M059J (cell line): ENCODE results near the gene MATR3. TPM values are rescaled to one million over a fixed set of nuclear protein-coding genes. Genes with fewer than 3 reads are reported as not detected.
"Not testable (repeated sequence)": the region's sequence is repeated elsewhere in the genome, so short reads cannot be mapped to it uniquely, and the experiment has no call there.

Experiments
- DNase-seq: peaks from one replicate; pipeline ENCODE4 v3.0.0-alpha.2; 2012; ENCODE audit warnings: low read depth
- total RNA-seq: library from RNA; depleted of rRNA; stranded (reverse); fragments of >200 nt; shearing (Covaris generic); gene quantifications from 2 replicates; pipeline ENCODE4 v1.2.3, GENCODE V29; 2014; rRNA removed

Gene MATR3, protein sequence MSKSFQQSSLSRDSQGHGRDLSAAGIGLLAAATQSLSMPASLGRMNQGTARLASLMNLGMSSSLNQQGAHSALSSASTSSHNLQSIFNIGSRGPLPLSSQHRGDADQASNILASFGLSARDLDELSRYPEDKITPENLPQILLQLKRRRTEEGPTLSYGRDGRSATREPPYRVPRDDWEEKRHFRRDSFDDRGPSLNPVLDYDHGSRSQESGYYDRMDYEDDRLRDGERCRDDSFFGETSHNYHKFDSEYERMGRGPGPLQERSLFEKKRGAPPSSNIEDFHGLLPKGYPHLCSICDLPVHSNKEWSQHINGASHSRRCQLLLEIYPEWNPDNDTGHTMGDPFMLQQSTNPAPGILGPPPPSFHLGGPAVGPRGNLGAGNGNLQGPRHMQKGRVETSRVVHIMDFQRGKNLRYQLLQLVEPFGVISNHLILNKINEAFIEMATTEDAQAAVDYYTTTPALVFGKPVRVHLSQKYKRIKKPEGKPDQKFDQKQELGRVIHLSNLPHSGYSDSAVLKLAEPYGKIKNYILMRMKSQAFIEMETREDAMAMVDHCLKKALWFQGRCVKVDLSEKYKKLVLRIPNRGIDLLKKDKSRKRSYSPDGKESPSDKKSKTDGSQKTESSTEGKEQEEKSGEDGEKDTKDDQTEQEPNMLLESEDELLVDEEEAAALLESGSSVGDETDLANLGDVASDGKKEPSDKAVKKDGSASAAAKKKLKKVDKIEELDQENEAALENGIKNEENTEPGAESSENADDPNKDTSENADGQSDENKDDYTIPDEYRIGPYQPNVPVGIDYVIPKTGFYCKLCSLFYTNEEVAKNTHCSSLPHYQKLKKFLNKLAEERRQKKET
- total RNA-seq: 144 and 237 TPM in 2 replicates

DNA sequence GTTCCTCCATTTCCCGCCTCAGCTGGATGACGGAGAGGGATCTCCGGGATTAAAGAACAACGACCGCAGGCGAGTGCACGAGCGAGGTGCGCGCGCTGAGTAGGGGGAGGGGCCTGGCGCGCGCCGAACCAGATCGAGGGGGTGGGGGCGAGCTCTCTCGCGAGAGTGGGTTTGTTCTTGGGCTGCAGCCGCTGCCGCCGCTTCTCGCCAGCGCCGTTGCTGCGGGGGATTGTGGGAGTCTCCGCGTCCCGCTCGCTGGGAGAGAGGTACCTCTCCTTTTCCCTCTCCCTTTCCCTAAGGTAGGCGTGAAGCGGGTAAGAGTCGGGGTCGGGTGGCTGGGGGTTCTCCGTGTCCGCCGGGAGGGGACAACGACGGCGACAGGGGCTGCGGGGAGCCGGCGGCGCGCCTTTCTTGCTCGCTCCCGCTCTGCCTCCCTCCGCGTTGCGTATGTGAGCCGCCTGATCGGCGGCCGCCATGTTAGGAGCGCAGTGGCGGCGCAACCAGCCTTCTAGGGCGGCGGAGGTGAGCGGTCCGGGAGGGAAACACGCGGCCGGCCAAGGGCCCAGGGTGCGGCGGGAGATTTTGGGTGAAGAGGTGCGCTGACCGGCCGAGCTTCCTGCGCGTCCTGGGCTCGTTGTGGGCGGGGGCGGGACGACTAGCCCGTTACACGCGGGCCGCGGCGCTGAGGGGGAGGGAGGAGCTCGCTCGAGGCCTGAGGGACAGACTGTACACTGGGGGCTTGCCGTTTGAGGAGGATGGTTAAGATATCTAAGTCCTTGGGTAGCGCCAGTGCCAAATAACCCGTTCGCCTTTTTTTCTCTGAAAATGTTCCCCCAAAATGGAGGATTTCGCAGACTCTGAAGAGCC, at the start of gene MATR3:
Gene MATR3 (plus strand): TSS at position 234 of the 867 bp plus-strand sequence. CDS start 13,676 bp downstream, outside the sequence.
- DNase-seq: peak; percentile 94

DNA sequence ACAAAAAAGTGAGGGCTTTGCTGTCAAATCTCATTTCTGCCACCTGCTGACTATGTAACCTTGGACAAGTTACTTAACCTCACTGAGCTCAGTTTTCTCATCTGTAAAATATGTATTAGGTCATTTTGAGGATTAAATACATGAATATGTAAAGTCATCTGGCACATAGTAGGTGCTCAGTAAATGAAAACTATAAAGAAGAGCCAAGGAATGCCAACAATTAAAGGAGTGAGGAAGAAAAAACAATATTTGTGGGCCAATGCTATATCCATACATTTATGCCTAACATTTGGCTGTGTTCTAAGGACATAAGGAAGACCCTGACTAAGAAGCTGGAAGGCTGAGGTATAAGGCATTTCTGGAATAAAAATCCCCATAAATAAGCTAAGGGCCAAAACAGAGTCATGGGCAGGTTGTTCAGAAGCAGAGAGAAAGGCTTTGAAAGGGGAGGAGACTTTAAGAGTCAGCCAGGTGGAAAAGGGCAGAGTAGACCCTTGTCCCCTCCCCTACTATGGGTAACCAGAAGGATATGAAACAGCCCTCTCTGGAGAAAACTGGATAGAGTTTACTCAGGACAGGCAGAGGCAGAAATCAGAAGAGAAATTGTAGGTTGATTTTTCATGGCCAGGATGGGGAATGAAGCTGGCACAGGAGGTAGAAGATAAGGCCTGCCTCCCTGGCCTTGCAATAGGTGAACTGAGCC, 47.8 kb upstream of the MATR3 start:
- DNase-seq: no peak

DNA sequence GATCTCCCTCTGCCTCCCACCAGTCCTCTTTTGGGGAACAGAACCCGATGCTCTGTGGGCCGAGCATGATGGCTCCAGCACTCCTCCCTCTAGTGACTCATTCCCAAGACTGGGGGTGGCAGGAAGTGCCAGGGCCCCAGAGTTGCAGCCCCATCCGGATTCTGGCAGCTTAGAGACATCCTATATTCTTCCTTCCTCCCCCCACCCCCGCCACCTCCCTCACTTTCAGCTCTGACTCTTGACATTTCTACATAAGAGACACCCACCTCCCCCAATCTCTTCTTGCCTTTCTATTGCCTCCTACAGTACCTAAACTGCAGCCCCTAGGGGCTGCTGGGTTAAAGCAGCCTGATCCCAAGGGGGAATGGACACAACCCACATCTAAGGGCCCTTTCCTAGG, 47.1 kb upstream of the MATR3 start:
- peak; percentile 78 for DNase-seq

DNA sequence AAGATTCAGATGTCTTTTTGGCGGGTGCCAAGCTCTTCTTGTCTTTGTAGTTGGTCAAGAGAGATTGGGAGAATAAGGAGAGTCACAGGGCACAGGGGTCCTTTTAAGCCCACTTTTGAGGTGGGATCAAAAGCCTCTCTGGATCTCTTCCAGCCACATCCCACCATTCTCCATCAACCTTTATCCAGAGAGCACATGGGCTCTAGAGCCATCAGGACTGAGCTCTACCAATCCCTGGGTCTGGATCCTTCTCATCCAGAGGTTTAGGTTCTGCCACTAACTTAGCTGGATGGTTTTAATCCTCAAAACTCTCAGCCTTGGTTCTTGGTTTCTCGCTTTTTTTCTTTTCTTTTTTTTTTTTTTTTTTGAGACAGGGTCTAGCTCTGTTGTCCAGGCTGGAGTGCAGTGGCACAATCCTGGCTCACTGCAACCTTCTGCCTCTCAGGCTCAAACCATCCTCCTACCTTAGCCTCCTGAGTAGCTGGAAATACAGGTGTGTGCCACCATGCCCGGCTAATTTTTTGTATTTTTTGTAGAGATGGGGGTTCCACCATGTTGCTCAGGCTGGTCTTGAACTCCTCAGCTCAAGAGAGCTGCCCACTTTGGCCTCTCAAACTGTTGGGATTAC, 44.6 kb upstream of the MATR3 start:
- DNase-seq: no peak

DNA sequence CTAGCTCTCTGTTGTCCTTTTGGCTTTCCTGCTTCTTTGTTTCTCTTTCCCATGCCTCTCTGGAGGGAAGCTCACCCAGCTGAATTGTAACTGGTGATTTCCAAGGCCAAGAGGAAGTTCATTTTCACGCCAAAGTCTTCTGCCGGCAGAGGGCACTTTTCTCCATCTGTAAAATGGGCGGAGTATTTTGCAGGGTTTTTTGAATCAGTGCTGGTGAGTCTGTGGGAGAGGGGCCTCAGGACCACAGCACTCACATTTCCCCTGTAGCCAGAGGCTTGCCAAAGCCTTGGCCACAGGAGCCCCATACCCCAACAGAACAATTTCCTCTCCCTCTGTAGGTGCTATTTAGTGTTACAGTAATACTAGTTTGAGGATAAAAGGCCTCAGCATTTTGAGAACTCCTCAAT, 42.3 kb upstream of the MATR3 start:
- DNase-seq: no peak

DNA sequence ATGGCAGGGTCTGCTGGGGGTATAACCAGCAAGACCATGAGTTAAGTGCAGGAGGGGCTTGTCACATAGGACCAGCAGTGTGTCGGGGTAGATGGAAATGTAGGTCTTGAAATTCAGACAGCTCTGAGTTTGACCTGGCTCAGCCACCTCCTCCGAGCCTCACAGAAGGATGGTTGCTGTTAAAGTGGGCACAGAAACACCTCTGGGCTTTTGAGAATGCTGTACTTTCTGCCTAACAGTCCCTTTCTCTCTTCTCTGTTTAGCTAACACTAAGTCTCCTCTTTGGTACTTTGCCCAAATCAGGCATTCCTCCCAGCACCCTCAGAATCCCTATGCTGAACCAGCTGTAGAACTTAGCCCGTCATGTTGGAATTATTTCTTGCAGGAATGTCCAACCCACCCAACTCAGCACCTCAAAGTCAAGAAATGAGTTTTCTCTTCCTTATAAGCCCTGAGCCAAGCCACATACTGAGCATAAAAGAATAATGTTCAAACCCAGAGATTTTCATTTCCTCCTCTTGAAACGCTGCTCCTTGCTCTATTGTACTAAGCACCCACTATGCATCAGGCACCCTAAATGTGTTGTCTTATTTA, 41.7 kb upstream of the MATR3 start:
- DNase-seq: no peak

DNA sequence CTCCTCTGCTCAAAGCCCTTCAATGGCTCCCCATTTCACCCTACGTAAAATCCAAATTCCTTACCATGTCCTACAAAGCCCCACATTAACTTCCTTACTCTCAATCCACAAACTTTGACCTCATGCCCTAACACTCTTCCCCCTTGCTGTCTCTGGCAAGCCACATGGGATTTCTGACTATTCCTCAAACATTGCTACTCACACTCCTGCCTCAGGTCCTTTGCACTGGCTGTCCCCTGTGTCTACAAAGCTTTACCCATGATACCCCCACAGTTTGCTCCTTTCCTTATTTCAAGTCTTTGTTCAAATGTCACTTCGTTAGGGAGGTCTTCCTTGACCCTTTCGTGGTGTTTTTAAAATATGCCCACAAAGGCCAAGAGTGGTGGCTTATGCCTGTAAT, 40.4 kb upstream of the MATR3 start:
- no peak for DNase-seq

DNA sequence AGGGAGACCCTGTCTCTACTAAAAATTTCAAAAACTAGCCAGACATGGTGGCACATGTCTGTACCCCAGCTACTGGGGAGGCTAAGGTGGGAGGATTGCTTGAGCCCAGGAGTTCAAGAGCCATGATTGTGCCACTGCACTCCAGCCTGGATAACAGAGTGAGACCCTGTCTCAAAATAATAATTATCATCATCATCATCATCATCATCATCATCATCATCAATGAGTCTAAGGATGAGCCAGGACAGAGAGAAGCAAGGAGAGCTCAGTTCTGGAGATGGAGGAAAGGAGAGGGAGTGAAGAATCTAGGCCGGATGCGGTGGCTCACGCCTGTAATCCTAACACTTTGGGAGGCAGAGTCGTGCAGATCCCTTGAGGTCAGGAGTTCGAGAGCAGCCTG, 36.7 kb upstream of the MATR3 start:
- DNase-seq: no peak

DNA sequence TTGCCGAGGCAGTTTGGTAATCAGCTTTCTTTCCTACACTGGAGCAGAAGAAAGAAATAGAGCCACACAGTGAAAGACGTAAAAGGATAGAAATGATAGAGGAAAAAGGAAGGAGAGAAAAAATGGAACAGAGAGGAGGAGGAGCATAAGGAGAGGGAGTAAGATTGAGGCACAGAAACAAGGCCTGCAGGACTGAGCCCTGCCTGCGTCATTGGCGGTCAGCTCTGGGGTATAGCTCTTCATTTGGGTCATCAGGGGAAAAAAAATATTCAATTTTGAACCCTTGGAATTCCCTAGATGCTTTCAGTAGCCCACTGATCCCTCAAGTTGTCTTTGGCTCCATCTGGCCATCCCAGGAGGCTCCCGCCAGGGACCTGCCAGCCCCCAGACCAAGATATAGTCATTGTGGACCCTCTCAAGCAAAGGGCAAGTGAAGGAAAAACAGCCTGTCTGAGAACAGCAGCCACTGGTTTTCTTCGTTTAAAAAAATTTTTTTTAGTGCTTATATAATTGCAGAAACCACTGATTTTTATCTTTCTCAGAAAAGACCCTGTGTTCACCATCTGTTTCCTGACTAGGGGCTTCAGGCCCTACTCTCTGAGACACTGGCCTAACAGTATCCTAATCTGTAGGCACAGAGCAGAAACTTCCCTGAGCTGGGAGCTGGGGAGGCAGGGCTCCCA, 31.3 kb upstream of the MATR3 start:
- no peak for DNase-seq

DNA sequence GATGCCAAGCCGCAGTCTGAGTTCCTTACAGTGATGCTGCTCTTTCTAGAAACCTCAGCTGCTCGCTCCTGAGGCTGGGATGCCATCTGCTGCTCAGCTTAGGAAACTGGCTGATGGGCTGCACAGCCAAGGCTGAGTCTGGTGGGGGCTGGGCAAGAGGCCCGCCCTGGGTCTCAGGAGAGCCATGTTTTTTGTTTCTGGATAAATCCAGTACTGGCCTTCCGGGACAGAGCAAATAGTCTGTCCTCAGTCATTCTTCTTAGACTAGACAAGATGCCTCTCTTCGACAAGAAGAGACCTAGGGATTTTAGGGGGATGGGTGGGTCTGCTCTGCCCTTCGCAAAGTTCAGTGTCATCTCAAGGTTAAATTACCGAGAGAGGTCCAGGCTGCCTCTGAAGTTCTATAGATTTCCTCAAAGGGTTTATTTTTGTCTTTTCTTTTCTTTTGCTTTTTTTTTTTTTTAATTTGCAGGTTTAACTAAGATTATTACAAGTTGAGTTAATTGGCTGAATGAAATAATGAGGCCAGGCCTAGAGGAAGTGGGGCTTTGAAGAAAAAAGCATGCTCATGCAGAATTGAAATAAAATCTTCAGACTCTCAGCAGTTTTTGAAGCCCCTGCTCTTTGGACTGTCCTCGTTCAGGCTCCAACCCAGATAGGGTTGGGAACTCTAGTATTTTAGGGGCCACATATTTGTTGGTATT, 30.6 kb upstream of the MATR3 start:
- peak; percentile 85 for DNase-seq

DNA sequence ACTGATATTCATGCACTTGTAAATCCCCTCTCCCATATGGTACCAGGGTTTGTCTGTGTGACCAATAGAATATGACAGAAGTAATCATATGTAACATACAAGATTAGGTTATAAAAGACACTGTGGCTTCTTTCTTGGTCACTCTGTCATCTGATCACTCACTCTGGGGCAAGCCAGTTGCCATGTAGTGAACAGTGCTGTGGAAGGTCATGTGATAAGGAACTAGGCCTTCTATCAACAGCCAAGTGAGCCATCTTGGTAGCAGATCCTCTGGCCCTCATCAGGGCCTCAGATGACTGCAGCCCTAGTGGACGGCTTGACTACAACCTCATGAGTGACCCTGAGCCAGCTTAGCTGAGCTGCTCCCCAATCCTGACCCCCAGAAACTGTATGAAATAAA, 30.0 kb upstream of the MATR3 start:
- no peak for DNase-seq

DNA sequence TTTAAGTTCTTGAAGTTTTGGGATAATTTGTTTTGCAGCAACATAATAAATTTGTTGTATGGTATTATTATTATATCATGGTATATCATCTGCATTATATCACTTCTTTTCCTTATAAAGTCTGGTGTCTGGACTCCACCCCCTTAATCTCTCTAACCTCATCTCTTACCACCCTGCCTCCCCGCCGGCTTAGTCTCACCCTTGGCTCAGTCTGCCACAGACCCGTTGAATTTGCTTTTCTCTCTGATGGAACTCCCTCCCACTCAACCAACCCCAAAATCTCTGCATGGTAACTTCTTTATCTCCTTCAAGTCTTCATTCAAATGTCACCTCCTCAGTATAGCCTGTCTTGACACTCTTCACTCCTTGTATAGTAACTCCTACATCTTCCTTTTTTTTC, 29.6 kb upstream of the MATR3 start:
- no peak for DNase-seq

DNA sequence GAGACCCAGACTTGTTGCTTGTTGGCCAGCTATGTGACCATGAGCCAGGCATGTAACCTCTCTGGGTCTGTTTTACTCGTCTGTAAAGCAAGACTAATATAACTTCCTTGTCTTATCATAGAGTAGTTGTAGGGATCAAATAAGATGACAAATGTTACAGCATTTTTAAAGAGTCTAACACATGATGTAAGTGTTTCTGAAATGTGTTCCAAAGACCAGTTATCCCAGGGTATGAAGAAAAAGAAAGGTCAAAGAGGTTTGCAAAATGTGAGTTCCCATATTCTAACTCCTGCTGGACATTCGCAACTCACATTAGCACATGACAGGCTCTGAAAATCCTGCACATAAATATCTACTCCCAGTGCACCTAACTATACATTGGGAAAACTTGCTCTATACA, 28.5 kb upstream of the MATR3 start:
- DNase-seq: no peak

DNA sequence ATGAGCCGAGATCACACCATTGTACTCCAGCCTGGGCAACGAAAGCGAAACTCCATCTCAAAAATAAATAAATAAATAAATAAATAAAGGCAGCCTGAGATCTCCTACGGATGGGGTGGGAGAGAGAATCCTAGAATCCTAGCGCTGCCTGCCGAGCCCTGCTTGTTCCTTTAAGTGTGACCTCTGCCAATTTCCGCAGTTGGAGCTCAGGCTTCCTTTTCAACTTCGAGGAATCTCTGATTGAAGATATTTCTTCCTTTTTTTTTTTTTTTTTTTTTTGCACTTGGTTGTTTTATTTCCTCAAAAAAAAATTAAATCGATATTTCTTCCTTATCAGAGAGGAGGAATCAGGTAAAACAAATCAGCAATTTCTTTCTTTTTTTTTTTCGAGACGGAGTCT, 27.3 kb upstream of the MATR3 start:
- DNase-seq: no peak

DNA sequence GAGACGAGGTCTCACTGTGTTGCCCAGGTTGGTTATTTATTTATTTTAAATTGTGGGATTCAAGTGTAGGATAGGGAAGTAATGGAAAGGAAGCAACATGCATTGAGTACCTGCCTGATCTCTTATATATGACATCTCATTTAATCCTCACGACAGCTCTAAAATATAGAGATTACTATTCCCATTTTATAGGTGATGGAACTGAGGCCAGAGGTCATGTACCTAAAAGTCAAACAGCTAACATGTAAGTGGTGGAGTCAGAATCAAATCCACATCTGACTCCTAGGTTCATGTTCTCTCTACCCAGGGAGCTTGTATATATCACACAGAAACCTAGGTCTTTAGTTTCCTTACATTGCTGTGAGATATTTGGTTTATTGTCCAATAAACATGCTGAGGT, 26.1 kb upstream of the MATR3 start:
- no peak for DNase-seq

DNA sequence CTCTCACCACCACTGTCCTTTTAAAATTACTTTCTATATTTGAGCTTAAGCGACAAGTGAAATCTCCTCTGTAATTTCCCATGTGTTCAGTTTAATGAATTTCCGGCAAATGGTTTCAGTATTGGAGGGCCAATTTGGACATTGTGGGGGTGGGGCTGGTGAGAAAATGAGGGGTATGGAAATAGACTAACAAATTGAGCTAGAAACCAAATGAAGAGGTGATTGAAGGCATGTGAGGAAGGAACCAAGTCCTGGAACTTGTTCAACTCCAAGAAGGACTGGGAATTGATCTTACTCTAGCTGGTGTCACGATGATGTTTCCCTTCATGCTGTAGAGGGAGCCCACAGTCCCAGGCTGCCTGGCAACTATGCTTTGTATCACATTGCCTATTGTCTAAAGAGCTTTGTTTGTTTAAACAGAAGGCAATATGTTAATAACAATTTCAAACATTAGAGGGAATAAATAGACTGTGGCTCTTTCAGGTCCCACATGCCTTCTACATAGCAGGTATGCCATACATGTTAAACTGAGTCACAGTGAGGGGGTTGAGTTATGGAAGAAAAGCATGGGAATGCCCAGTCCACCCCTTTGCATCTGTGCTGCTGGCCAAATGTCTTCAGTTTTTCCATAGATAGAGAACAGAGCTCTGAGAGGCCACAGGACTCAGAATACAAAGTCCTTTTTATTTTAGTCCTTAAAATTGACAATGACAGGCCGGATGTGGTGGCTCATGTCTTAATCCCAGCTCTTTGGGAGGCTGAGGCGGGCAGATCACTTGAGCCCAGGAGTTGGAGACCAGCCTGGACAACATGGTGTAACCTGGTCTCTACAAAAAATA, 25.0 kb upstream of the MATR3 start:
- no peak for DNase-seq

DNA sequence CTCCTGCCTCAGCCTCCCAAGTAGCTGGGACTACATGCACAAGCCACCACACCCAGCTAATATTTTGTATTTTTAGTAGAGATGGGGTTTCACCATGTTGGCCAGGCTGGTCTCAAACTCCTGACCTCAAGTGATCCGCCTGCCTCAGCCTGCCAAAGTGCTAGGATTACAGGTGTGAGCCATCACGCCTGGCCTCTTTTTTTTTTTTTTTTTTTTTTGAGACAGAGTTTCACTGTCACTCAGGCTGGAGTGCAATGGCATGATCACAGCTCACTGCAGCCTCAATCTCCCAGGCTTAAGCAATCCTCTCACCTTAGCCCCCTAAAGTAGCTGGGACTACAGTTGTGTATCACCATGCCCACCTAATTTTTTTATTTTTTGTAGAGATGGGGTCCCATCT, 22.8 kb upstream of the MATR3 start:
- DNase-seq: not testable (repeated sequence)
